ENCODE results near the gene TSEN2. TPM values are rescaled to one million over a fixed set of nuclear protein-coding genes. Genes with fewer than 3 reads are reported as not detected.

TSEN2 gene
- total RNA-seq, 1 experiment from 2014 or later: 22.0 TPM

DNA sequence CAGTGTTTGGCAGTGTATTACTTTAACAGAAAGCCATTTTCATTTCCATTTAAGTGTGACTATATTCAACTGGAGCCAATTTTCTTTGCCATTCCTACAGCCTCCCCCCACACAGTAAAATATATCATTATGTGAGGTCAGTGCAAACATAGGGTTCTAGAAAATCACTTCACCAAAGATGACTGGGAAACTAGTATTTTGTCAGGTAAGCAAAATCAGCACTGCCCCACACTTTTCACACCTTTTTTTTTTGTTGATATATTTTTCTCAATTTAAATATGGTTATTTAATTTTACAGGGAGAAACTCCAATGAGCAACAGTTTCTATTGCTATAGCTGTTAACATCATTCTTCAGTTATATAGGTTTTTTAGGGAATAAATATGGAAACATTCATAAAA, 31.4 kb downstream of the TSEN2 start:
- no peak overlapping the region for H2BK15ac ChIP-seq (ENCODE audit: low read depth, low read length)
- no peak overlapping the region for H4K91ac ChIP-seq (ENCODE audit: insufficient read length, low read depth, low read length)
- H3K9ac ChIP-seq (ENCODE audit: extremely low read depth, insufficient read length, low read length): no peak overlapping the region
- H3K23me2 ChIP-seq (ENCODE audit: insufficient read length, low read depth, low read length, poor library complexity, severe bottlenecking): no peaks in the 10 kb centered on the region
- H3K23ac ChIP-seq (ENCODE audit: insufficient read length, low read depth, low read length): no peak overlapping the region
- H2BK20ac ChIP-seq (ENCODE audit: low read depth, low read length, poor library complexity, severe bottlenecking): no peak overlapping the region
- H4K20me1 ChIP-seq (ENCODE audit: control insufficient read depth, insufficient read depth, insufficient read length): no peaks in the 10 kb centered on the region
- H2BK5ac ChIP-seq (ENCODE audit: insufficient read length, low read length): no peak overlapping the region
- H3K79me1 ChIP-seq (ENCODE audit: insufficient read depth, low read depth, low read length, poor library complexity, severe bottlenecking): no peaks in the 10 kb centered on the region
- H3K18ac ChIP-seq (ENCODE audit: insufficient read length, low read depth, low read length): no peak overlapping the region
- no peak overlapping the region for H3K14ac ChIP-seq (ENCODE audit: insufficient read depth, low read length)
- no peaks in the 10 kb centered on the region for H3K79me2 ChIP-seq (ENCODE audit: insufficient read depth, low read length)
- no peak overlapping the region for H3K4ac ChIP-seq (ENCODE audit: low read depth, low read length)
- no peak for DNase-seq
- no peak overlapping the region for H2AK5ac ChIP-seq (ENCODE audit: insufficient read length, low read length)
- no peak overlapping the region for H4K5ac ChIP-seq (ENCODE audit: insufficient read length, low read depth, low read length)
- Mint-ChIP-seq H3K27ac (no peak overlapping the region; a peak in 1 of 7 replicates), H3K4me1 (no peaks in the 10 kb centered on the region), H3K36me3 (ENCODE audit: insufficient read depth in 1 of 3, low read depth in 3 of 3) (peaks cover 11 to 24% (median 15%) of the 10 kb centered on the region in 3 experiments; a peak in 6 of 7 replicates), H3K27me3 (ENCODE audit: low read depth) (no peaks in the 10 kb centered on the region), H3K4me3 (no peak overlapping the region), H3K9me3 (no peaks in the 10 kb centered on the region)
- H3K56ac ChIP-seq (ENCODE audit: insufficient read length, low read depth, low read length): no peak overlapping the region
- no peak overlapping the region for H3K27ac ChIP-seq (ENCODE audit: insufficient read length, low read depth, low read length)
- no peak overlapping the region for H2BK12ac ChIP-seq (ENCODE audit: insufficient read length, low read depth, low read length)
- H3K4me1 ChIP-seq (ENCODE audit: insufficient read depth, low read length): no peaks in the 10 kb centered on the region
- no peak overlapping the region for H2AFZ ChIP-seq (ENCODE audit: low read length)
- no peak overlapping the region for H3K4me2 ChIP-seq (ENCODE audit: insufficient read depth, insufficient read length, low read length)
- no peaks in the 10 kb centered on the region for H3K9me3 ChIP-seq (ENCODE audit: control insufficient read depth, low read depth, low read length)
- H2BK120ac ChIP-seq (ENCODE audit: low read depth, low read length, poor library complexity, severe bottlenecking): no peak overlapping the region
- H3T11ph ChIP-seq (ENCODE audit: low read length): no peak overlapping the region
- H4K8ac ChIP-seq (replicated peaks; ENCODE audit: insufficient read length, low read depth, low read length): no peak overlapping the region
- TF ChIP-seq, protein P1, sequence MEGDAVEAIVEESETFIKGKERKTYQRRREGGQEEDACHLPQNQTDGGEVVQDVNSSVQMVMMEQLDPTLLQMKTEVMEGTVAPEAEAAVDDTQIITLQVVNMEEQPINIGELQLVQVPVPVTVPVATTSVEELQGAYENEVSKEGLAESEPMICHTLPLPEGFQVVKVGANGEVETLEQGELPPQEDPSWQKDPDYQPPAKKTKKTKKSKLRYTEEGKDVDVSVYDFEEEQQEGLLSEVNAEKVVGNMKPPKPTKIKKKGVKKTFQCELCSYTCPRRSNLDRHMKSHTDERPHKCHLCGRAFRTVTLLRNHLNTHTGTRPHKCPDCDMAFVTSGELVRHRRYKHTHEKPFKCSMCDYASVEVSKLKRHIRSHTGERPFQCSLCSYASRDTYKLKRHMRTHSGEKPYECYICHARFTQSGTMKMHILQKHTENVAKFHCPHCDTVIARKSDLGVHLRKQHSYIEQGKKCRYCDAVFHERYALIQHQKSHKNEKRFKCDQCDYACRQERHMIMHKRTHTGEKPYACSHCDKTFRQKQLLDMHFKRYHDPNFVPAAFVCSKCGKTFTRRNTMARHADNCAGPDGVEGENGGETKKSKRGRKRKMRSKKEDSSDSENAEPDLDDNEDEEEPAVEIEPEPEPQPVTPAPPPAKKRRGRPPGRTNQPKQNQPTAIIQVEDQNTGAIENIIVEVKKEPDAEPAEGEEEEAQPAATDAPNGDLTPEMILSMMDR (conservative IDR thresholded peaks at IDR 0.05): no peak
- H3K27me3 ChIP-seq (ENCODE audit: insufficient read depth, low read length): no peaks in the 10 kb centered on the region

All from H9 (cell line).